ENCODE results near the gene SLX9. TPM values are rescaled to one million over a fixed set of nuclear protein-coding genes. Genes with fewer than 3 reads are reported as not detected.
A peak's percentile ranks its signal among the peaks of the same experiment; 100 is the strongest.

SLX9 gene
- total RNA-seq, 1 donor from 2014 or later, result 26.5 TPM

DNA sequence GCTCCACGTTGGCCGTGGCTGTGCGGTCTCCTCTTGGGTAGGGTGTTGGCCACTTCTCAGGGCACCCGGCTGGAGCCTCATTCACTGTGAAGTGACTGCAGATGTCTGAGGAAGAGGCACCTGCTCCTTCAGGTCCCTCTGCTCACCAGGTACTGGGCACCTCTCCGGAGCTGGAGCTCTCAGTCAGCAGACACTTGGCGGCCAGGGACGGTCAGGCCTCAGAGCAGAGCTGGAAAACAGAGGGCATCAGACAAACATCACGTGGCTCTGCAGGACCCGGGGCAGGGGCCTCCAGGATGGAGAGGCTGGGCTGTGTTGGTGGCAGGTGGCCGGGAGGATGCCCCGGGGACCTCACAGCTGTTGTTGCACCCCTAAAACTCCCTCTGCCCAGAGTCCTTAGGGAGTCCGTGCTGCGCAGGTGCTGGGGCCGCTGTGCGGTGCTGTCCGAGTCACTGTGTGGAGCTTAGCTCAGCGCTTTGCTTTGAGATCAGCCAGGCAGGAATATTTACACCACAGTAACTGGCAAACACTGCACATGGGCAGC, 59.7 kb downstream of the SLX9 start:
- DNase-seq (ENCODE audit: extremely low read depth, low read depth, low spot score), result no peak

DNA sequence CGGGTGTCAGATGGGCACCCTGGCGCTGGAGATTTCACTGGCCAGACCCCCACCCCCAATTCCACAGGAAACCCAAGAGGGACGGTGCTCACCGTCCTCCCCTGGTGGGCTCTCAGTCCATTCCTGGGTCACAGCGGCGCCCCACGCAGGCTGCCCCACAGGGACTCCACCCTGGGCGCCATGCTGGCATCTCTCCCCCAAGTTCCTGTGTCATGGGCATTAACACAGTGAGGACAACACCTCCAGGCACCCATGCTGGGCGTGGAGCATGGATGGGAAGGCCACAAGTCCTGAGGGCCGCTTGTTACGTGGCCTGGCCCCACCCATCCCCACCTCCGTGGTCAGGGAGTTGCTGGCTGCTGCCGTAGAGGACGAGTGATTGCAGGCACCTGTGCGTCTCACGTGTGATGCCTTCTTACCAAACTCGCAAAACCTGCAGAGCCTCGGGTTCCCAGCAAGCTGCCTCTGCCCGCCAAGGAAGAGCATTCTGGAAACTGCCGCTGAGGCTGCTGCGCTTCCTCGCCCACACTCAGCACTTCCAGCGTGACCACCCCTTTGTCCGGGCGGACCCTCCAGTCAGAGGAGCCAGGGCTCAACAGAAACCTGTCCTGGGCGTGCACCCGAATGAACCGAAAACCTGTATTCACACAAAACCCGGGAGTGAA, 60.3 kb downstream of the SLX9 start:
- no peak for DNase-seq (ENCODE audit: extremely low read depth, low read depth, low spot score)

DNA sequence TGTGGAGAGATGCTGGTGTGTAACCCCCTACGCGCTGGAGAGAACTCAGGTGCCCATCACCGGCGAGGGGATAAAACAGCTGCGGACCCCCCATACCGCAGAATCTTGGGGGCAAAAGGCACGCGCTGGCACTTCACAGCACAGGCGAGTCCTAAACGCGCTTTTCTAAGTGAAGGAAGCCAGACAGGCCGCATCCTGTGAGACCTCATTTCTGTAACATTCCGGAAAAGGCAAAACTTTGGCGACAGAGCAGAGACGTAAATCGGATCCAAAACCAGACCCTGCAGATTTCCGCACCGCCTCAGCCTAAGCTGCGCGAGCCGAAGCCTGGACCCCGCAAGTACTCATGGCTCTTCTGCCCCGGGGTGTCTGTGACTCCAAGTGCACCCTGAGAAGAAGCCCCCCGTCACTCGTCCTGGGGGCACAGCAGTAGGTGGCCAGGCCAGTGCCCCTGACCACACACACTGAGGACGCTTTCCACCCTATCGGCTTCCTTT, 60.9 kb downstream of the SLX9 start:
- DNase-seq (ENCODE audit: extremely low read depth, low read depth, low spot score), result no peak

DNA sequence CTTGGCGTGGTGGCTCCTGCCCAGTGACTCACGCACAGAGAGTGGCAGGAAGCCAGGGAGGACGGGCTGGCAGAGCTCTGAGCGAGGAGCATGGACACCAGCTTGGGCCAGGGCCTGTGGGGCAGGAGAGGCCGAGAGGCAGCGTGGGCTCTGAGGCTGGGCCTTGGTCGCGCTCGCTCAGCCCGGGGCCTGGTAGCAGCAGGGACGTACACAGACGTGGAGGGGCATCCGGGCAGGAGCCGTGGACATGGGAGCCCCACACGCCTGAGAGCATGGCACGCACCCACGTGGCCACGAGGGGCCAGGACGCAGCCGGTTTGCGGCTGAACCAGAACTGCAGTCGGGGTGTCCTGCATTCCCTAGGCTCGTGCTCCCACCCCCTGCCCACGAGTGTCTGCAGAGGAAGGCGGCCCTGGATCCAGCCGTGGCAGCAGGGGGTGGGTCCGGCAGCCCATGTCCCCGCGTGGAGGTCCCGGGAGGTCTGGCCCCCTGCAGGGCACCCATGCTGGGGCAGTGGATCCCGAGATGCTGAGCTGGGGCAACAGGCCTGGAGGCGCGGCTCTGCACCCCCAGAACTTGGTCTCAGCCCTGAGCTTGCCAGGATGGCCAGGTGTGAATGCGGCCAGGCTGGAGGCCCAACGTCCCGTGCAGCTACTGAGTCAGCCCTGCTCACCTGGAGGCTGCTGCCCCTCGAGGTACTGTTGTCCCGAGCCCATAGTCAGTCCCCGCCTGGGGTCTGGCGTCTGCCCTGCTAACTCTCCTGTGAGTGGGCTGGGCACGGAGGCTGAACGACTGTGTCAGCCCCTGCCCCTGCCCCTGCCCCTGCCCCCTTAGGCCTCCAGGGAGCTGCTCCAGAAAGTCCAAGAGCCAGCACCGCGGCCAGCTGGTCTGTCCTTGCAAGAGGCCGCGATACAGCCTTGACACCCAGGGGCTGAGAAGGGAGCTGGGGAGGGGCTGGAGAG, 61.6 kb downstream of the SLX9 start:
- DNase-seq (ENCODE audit: extremely low read depth, low read depth, low spot score), result no peak

GRCh38 chr21:45002381-45003204, 62.8 kb downstream of the SLX9 start:
- DNase-seq (ENCODE audit: extremely low read depth, low read depth, low spot score), result no peak

- DNase-seq (ENCODE audit: extremely low read depth, low read depth, low spot score), result no peak
Measured at GRCh38 chr21:45003331-45004058, 63.7 kb downstream of the SLX9 start.

DNA sequence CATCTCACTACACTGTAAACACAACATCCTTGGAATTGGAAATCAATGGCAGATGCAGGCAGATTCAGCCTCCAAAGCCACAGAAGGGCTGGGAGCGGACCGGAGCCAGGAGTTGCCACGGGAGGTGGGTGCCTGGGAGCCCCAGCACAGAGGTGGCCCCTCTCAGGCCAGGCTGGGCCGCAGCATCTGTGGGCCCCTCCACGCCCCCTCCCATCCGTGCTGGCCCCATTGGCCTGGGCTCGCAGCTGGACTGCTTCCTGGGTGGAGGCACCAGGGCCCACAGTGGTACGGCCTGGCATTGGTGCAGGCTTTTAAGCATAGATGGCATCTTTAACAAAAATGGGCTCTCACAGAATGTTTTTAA, 64.2 kb downstream of the SLX9 start:
- no peak for DNase-seq (ENCODE audit: extremely low read depth, low read depth, low spot score)

GRCh38 chr21:45004481-45005247, 64.8 kb downstream of the SLX9 start:
- no peak for DNase-seq (ENCODE audit: extremely low read depth, low read depth, low spot score)

GRCh38 chr21:45006536-45007095, 66.8 kb downstream of the SLX9 start:
- DNase-seq (ENCODE audit: extremely low read depth, low read depth, low spot score), result no peak

- DNase-seq (ENCODE audit: extremely low read depth, low read depth, low spot score), result no peak
Measured at GRCh38 chr21:45009616-45010015, 69.8 kb downstream of the SLX9 start.

- no peak for DNase-seq (ENCODE audit: extremely low read depth, low read depth, low spot score)
Measured at GRCh38 chr21:45010096-45010495, 70.3 kb downstream of the SLX9 start.

- no peak for DNase-seq (ENCODE audit: extremely low read depth, low read depth, low spot score)
Measured at GRCh38 chr21:45010860-45011259, 71.0 kb downstream of the SLX9 start.

- no peak for DNase-seq (ENCODE audit: extremely low read depth, low read depth, low spot score)
Measured at GRCh38 chr21:45011426-45011825, 71.6 kb downstream of the SLX9 start.

GRCh38 chr21:45011911-45012661, 72.3 kb downstream of the SLX9 start:
- peak; percentile 37 for DNase-seq (ENCODE audit: extremely low read depth, low read depth, low spot score)

- DNase-seq (ENCODE audit: extremely low read depth, low read depth, low spot score), result no peak
Measured at GRCh38 chr21:45012662-45013259, 72.9 kb downstream of the SLX9 start.

DNA sequence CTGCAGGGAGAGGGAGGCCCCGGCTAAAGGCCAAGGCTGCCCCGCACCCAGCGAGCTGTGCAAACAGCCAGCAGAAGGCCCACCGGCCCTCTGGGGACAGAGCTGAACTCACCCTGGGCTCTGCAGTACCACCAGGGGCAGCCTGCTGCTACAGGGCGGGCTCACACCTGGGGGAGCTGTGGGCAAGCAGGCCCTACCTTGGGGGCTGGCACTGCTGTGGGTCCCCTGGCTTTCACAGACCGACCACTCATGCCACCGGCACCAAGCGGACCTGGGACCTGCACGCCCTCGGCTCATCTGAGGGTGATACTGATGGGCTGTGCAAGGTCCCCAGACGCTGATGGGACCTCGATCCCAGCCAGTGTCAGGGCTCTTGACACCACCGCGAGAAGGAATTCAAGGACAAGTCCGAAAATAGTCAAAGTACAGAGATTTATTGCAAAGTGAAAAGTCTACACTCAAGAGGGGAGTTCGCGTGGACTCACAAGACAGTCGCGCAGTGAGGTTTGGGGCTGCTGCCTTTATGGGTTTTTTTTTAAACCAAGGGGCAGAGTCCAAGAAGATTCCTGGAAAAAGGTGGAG, 73.5 kb downstream of the SLX9 start:
- DNase-seq (ENCODE audit: extremely low read depth, low read depth, low spot score), result no peak

- DNase-seq (ENCODE audit: extremely low read depth, low read depth, low spot score), result no peak
Measured at GRCh38 chr21:45014747-45015468, 75.1 kb downstream of the SLX9 start.
